GM19395 (cell line): ENCODE data around the gene LPIN2.
"Not testable (repeated sequence)": the region's sequence is repeated elsewhere in the genome, so short reads cannot be mapped to it uniquely, and the experiment has no call there.

Experiments
- ATAC-seq: cut with Tn5 transposase; IDR thresholded peaks from one replicate; pipeline ENCODE4 v1.9.1; 2021; ENCODE audit warnings: mild to moderate bottlenecking, moderate library complexity; ENCODE audit not compliant: unreplicated experiment

The LPIN2 gene

DNA sequence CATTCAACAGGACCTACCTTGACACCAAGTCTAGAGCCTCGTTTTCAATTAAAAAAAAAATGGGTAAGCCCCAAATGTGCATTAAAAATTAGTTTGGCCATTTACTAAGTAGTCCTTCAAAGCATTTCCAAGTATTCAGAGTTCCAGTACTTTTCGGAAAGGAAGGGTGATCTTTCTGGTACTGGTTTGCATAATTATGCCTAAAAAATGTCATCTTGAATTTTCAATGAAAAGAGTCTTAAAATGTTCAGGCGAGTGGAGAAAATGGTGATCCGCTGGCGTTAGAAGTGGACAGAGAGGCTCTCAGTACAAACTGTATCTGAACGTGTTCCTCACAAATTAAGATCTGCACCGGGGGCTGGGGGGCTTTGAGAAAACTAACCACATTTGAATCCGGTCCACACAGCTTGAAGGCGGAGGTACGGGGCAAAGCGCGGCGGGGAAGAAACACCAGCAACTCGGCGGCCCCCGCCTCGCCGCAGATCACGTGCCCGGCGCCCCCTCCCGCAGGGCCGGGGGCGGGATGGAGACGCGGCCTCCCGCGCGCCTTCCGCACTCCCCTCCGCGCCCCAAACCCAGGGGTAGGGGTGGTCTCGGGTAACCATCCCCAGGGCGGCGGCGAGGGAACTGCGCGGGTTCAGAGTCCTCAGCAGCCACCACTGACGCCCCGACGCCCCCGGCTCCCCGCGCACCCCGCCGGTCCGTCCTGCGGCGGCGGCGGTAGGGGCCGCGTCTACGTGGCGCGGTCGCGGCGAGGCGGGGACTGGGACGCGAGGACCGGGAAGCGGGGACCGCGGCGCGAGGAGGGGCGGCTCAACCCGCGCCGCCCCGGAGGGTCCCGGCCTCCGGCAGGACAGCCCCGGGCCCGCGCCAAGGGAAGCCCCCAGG, 564 bp downstream of the LPIN2 start:
- peak; percentile 41 for ATAC-seq

DNA sequence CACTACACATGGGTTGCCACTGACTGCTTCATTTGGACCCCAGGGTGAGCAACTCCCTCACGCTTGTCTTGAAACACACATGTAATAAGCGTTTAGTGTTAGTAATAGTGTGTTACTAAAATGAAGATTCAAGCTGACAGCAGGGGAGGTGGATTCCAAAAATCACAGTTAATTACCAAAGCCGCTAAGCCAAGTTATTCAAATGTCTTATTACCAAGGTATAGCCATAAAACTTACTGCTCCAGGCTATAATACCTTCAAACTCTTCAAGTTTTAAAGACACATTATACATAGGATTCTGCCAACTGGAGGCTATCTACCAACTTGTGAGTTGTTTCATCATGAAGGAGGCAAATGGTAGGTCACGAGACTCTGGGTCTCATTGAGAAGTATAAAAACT, 2.9 kb downstream of the LPIN2 start:
- ATAC-seq: no peak

DNA sequence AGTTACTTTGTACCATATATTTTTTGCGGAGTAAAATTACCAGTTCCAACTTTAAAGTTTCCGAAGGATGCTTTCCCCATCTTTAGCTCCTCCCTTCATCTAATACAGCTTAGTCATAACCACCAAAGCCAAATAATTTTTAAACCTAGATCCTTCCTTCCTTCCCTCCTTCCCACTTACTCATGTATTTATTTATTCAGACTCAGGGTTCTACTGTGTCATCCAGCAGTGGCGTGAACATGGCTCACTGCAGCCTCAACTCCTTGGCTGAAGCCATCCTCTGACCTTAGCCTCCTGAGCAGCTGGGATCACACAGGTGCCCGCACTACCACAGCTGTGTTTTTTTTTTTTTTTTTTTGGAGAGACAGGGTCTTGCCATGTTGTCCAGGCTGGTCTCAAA, 4.4 kb downstream of the LPIN2 start:
- no peak for ATAC-seq

DNA sequence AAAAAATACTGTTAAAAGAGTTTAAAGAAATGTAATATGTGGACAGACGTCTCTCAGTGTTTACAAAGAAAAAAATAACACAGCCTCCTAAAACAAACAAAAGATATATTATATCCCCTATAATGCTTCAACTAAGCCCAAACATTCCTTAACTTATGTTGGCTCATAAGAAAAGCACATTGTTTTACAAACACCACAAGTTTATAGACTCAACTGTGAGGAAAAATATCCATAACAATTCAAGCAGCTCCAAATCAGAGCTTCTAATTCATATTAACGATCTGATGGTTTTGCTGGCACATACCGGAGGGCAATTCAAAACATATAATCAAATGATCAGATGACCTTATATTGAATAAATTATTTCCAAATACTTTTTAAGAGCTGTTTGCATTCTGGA, 5.5 kb downstream of the LPIN2 start:
- no peak for ATAC-seq

DNA sequence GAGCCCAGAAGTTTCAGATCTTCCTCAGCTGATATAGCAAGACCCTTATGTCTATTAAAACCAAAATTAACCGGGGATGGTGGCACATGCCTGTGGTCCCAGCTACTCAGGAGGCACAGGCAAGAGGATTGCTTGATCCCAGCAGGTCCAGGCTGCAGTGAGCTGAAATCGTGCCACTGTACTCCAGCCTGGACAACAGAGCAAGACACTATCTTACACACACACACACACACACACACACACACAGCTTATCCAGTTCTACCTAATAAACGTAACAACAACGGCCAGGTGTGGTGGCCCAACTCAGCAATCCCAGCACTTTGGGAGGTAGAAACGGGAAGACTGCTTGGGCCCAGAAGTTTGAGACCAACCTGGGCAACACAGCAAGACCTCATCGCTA, 7.5 kb downstream of the LPIN2 start:
- no peak for ATAC-seq

DNA sequence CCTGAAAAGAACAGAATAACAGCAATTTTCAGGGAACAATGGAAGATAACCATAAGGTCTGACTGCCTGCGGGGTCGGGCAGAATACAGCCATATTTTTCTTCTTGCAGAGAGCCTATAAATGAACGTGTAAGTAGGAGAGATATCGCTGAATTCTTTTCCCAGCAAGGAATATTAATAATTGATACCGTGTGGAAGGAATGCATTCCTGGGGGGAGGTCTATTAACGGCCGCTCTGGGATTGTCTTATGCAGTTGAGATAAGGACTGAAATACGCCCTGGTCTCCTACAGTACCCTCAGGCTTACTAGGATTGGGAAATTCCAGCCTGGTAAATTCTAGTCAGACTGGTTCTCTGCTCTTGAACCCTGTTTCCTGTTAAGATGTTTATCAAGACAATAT, 9.2 kb downstream of the LPIN2 start:
- not testable (repeated sequence) for ATAC-seq

DNA sequence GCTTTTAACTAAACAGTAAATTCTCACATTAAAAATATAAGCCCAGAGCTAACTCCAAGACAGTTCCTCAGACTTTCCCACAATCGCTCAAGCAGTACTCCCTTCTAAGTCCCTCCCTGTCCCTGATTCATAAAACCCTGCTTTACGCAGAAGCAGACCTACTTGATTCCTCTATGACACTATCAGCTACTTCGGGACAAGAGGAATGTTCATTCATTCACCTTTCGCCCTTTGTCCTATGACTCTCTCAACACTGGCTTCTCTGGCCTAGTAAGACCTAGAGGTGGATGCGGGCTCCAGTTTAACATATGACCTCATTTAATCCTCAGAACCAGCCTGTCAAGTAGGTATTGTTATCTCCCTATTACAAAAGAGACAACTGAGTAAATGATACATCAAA, 10.2 kb downstream of the LPIN2 start:
- no peak for ATAC-seq

DNA sequence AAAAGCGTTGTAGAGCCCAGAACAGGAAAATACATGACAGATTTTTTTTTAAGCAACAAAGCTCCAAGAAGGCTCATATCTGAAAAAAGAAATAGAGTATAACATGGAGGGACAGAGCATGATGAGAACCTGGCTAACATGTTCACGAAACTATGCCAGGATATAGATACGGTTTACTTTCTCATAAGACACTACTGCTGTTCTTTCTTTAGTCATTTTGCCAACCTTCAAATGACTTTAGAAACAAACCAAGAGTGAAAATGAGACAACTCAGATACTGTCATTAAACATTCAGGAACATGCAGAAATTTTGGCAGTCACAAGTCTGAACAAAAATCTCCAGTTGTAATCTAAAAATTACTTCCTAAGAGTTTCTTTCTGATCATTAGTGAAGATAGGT, 14.3 kb downstream of the LPIN2 start:
- ATAC-seq: no peak

DNA sequence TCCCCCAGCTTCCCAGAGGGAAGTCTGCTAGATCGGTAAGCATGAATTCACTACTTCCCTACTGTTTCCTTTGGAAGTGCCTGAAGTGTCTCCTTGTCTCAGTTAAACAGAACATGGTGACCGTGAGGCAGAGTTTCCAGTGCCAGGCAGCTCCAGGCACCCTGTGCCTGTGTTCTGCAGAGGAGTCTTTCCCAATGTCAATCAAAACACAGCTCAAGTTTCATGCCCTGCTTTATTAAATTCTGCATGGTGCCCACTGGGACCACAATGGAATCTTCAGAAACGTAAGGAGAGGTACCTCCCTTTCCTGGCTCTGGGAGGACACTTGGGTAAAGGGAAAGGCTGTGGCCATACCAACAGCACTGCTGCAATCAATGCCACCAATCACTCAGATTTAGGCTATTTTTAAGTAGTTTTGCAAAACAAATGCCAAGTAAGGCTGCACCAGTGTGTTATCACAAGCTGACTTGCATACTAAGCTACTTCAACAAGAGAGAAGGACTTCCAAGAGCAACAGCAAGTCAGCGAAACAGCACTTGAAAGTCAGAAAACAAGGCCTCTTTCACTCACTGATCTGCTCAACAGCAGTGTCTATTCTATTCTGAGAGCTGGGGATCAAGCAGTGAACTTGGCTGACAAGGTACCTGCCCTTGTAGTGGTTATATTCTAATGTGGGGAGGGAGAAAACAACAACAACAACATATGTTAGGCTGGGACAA, 14.9 kb downstream of the LPIN2 start:
- no peak for ATAC-seq

DNA sequence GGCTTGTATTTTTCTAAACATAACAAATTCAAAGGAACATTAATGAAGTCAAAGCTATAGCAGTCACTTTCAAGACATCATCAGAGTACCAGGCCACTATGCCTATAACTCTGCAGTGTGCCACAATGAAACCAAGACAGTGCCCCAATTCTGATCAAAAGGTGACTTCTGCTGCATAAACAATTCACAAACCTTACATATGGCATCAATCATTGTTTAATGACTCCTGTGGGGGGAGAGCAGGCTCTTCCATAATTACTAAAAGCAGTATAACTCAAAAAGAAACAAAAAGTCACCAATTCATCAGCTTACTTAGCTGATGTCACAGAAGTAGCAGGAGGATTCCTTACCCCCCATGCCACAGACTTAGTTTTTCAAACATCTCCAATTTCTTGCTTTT, 15.5 kb downstream of the LPIN2 start:
- no peak for ATAC-seq

DNA sequence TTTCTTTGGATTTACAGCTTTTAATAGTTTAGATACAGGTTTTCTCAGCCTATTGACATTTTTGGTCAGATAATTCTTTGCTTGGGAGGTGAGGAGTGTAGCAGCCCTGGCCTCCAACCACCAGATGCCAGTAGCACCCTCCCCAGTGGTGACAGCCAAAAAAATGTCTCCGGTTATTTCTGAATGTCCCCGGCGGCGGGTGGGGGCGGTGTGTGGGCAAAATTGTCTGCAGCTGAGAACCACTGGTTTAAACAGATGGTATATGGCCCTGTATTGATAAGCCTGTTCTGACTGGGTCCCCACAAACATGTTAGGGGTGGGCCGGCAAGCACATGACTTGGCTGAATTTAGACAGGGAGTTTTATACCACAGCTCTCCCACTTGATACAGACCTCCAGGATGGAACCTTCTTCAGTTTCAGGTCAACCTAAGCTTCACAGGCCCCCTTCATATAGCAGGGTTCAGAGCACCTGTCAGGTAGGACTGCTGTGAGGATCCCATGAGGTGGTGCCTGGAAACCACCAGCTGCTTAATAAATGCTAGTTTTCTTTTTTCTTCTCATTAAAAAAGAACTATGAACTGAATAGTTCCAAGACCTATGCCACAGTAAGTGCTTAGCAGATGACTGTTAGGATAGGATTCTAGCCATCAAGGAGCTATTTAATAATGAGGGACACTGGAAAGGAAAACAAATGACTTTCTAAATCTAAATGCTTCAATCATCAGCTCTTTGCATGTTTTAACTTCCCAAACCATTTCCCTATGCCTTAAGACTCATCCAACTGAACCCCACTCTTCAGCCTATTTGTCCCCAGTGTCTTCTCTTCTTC, 18.1 kb downstream of the LPIN2 start:
- ATAC-seq: peak; percentile 75

DNA sequence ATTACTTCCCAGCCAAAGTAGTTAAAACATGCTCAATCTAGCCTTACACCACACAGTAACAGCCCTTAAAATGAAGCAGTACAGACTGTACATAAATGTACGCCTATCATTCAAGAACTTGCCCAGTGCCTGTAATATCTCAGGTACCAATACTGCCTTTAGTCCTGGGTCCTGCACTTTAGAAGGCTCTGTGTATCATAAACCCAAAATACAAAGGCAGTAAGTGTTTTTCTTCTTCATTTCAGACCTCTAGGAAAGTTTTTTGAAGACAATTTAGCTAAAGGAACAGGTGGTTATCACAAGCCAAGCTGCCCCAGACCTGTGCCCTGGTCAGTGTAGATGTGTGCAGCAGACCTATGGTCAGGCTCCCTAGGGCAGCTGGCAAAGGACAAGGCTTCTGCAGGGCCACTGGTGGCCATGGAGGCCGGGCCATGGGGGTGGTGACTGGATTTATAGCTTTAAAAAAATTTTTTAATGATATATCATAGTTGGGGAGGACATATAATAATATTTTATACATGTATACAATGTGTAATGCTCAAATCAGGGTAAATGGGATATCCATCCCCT, 18.8 kb downstream of the LPIN2 start:
- ATAC-seq: no peak

DNA sequence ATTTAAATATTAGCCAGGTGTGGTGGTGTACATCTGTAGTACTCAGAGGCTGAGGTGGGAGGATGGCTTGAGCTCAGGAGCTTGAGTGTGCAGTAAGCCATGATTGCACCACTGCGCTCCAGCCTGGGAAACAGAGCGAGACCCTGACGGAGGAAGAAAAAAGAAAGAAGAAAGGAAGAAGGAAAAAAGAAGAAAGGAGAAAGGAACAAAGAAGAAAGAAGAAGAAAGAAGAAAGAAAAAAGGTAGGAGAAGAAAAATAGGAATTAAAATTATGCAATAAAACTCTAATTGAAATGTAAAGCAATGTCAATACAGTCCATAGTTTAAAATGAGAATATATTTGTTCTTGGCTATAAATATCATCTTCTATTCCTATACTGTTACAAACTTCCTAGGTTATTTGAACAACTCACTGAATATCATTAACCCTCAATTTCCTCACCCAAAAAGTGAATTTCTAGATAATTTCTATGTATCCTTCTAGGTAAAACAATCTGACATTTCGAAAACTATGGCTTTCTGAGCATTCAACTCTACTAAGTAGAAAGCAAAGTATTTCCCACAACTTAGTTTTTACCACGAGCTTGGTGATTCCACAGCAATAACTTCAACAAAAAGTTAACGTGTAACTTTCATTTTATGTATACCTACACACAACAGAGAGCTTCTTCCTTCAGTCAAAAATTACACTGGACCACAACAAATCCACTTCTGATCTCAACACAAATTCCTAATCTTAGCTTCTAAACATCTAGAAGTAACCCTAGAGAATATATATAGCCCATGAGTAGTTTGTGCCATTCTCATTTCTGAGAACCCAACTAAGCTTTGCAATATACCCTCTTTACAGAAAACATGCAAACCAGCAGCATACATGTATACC, 19.7 kb downstream of the LPIN2 start:
- no peak for ATAC-seq

DNA sequence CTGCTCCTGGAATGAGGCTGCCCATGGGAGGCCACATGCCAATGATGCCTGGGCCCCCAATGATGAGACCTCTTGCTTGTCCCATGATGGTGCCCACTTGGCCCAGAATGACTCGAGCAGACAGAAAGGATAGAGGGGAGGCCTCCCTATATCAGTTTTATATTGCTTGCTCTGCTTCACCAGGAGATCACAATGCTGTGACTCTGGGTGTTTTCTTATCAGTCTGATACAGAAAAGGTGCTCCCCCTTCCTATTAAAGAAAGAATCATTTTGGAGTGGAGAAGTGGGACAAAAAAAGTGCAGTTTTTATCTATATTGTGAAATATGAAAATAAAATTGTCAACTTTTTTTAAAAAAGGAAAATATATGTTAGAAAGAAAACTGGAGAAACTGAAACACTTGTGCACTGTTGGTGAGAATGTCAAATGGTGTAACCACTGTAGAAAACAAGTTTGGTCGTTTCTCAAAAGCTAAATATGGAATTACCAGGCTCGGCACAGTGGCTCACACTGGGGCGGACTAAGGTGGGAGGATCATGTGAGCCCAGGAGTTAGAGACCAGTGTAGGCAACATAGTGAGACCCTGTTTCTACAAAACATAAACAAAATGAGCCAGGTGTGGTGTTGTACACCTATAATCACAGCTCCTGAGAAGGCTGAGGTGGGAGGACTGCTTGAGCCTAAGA, 21.8 kb downstream of the LPIN2 start:
- ATAC-seq: no peak

DNA sequence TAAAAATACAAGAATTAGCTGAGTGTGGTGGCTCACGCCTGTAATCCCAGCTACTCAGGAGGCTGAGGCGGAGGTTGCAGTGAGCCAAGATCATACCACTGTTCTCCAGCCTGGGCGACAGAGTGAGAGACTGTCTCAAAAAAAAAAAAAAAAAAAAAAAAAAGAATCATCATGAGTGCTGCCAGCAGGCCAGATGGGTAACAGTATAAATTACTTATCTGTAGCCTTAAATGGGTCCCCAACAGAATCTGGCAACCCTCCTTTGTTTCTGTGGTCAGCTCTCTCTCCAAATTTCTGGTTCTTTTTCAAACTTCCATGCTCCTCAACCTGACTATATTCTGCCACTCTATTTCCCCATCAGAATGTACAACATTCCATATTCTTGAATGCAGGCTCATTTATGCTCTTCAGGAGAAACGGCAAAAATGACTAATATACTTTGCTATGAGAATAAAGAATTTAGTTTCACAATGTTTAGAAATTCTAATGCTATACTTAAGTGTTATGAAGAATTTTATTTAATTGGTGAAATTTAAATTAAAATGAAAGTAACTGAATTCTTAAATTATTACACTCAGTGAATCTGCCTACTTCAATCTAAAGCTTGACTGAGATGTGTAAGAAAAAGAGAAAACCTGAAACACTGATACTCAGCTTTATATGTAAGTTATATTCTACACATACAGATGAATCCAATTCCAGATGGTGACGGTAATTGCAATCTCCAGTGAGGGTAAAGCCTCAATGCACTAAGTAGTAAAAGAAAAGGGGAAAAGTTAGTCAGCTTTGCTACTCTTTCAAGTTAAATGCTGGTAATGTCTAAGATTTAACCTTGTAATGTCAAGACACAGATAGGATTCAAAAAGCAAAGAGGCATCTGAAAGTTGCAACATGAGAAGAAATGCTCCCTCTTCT, 24.8 kb downstream of the LPIN2 start:
- ATAC-seq: no peak

DNA sequence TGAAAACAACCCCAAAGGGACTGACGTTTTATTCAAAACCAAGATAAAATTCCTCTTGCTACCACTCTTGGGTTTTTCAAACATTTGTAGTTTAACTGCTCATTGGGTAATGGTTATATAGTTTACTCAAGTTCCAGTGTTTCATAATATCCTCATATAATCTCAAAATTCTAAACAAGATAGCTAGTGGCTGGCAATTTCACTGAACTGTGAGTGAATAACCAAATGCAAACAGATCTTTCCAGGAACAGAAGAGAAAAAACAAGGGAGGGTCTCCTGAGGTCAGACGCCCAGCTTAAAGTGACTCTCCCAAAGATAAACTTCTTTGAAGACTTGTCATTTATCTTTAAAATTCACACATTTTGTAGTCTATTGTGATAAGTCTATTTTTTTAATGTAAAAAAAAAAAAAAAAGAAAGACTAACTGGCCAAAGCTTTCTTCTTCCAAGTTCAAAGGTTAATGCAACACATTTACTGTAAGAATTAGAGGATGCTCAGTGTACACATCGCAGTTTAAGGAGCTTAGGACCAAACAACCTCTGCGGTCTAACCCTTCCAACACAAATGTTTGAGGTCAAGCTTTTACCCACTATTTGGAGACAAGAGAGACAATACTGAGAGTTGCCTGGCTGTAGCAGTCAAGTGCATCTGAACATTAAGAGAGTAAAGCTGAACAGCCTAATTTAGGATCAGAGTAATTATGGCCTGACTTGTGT, 26.6 kb downstream of the LPIN2 start:
- no peak for ATAC-seq

DNA sequence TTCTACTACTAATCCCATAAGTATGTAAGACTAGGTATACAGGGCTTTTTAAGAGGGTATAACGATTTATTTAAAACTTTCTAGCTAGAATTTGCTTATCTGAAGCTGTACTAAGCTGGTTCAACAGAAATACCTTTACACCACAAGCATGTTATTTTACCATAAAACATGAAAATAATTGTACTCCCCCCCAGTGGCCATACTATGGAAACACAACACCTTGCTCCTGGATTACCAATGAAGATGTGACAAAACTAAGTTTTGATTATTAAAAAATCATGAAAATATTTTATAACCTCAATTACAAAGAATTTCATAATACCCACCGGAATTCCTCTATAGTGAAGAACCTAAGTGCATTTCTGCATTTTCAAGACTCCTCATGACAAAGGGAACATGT, 27.3 kb downstream of the LPIN2 start:
- no peak for ATAC-seq

DNA sequence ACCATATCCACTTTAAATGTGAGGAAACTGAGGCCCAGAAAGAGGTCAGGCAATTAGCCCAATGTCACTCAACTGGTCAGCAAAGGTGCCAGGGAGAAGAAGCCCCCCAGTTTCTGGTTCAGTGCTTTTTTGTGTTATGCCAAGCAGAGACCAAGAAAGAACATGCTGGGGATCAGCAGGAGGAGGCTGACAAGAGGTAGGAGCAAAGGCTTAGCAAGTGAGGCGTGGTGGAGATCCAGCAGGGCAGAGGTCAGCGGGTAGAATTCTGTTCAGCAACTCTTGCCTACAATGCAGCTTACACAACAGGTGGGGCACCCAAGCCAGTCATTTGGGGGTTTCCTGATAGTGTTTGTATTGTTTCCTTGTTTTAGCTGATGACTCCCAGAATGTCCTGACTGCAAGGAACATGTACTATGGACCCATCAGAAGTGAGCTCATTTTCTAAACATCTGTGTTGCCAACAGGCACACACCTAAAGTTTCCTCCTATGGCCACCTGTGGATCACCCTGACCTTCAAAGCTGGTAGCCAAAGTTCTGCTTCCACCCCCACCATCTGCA, 28.2 kb downstream of the LPIN2 start:
- no peak for ATAC-seq
